GM04504 (cell line): ENCODE data around the gene PERCC1.

Experiments
- DNase-seq: peaks from one replicate; pipeline ENCODE4 v3.0.0-alpha.2; 2012; ENCODE audit warnings: low read depth

The PERCC1 gene

GRCh38 chr16:1412847-1413246, 18.0 kb upstream of the PERCC1 start:
- DNase-seq: no peak

GRCh38 chr16:1413684-1414531, 17.0 kb upstream of the PERCC1 start:
- DNase-seq: peak; percentile 16

- DNase-seq: peak; percentile 18
These were observed 16.2 kb upstream of the PERCC1 start, which contains the start of gene UNKL for GRCh38 chr16:1414532-1415260. TSS of gene UNKL (minus strand) at chr16:1414704. CDS start at chr16:1414691, 13 bp downstream.

- no peak for DNase-seq
These were observed 14.3 kb upstream of the PERCC1 start for GRCh38 chr16:1416521-1416941.

- DNase-seq: no peak
These were observed 10.8 kb upstream of the PERCC1 start for GRCh38 chr16:1420111-1420539.

GRCh38 chr16:1422076-1422475, 8.8 kb upstream of the PERCC1 start:
- DNase-seq: no peak

GRCh38 chr16:1424028-1424427, 6.8 kb upstream of the PERCC1 start:
- DNase-seq: no peak

- DNase-seq: no peak
These were observed 5.1 kb upstream of the PERCC1 start for GRCh38 chr16:1425616-1426370.

- no peak for DNase-seq
These were observed 4.0 kb upstream of the PERCC1 start for GRCh38 chr16:1426734-1427471.

GRCh38 chr16:1427473-1428461, 3.1 kb upstream of the PERCC1 start:
- DNase-seq: no peak

- DNase-seq: no peak
These were observed 2.4 kb upstream of the PERCC1 start for GRCh38 chr16:1428511-1428910.

GRCh38 chr16:1429012-1429411, 1.9 kb upstream of the PERCC1 start:
- no peak for DNase-seq

GRCh38 chr16:1429631-1430030, 1.2 kb upstream of the PERCC1 start:
- no peak for DNase-seq

GRCh38 chr16:1430214-1430758, 592 bp upstream of the PERCC1 start:
- no peak for DNase-seq

GRCh38 chr16:1431497-1432270, 806 bp downstream of the PERCC1 start:
- no peak for DNase-seq

- no peak for DNase-seq
These were observed 1.7 kb downstream of the PERCC1 start for GRCh38 chr16:1432388-1433262.

- DNase-seq: no peak
These were observed 2.3 kb downstream of the PERCC1 start for GRCh38 chr16:1433263-1433560.

GRCh38 chr16:1433756-1434155, 2.9 kb downstream of the PERCC1 start:
- no peak for DNase-seq
